GM23248 (cell line): ENCODE data around the gene OMG.

ENCODE experiments used
- EZH2 ChIP-seq: fragments of 200-600 bp; sonication (generic); IDR thresholded peaks from 2 replicates; pipeline ENCODE4 v1.6.1; 2018; ENCODE audit warnings: antibody characterized with exemption, mild to moderate bottlenecking; ENCODE audit not compliant: insufficient read depth, poor library complexity, severe bottlenecking
- EZH2phosphoT487 ChIP-seq: fragments of 200-600 bp; sonication (generic); IDR thresholded peaks from 2 replicates; pipeline ENCODE4 v1.6.1; 2018; ENCODE audit warnings: antibody characterized with exemption, moderate library complexity, mild to moderate bottlenecking, low read depth; ENCODE audit not compliant: insufficient read depth

- no peak for TF ChIP-seq EZH2
- no peak for TF ChIP-seq EZH2phosphoT487
Observed at GRCh38 chr17:31251970-31252328, 45.1 kb downstream of the OMG start.
